Gastrocnemius medialis (tissue), 4 donors: Measurements from ENCODE around the gene LAMB3. TPM values are rescaled to one million over a fixed set of nuclear protein-coding genes. Genes with fewer than 3 reads are reported as not detected.

ENCODE experiments used
- ATAC-seq, 2 donors: fragments of 150-250 bp; one replicate each; pipeline ENCODE4 v1.9.1; 2016
- DNase-seq, 2 donors: peaks; one replicate each; pipeline ENCODE4 v3.0.0-alpha.2; 2019
- H3K27ac ChIP-seq, 4 donors: fragments of 200-600 bp; sonication (generic); 1 replicate in 1 of 4; 2 replicates in 3 of 4; pipeline ENCODE4 v1.5.1; 2016 to 2018; ENCODE audit warnings: mild to moderate bottlenecking in 2 of 4, moderate library complexity in 1 of 4
- H3K27me3 ChIP-seq, 3 donors: fragments of 200-600 bp; sonication (generic) in 2 of 3; 1 replicate in 1 of 3; 2 replicates in 2 of 3; pipeline versions ENCODE4 v1.5.1 to v1.6.0; 2016 to 2019; ENCODE audit warnings: mild to moderate bottlenecking in 1 of 3, moderate library complexity in 1 of 3
- H3K36me3 ChIP-seq, 2 donors: fragments of 200-600 bp; sonication (generic) in 1 of 2; one replicate each; pipeline ENCODE4 v1.5.1; 2017 to 2018
- H3K4me1 ChIP-seq, 2 donors: fragments of 200-600 bp; sonication (generic) in 1 of 2; one replicate each; pipeline ENCODE4 v1.5.1; 2016 to 2017; ENCODE audit warnings: mild to moderate bottlenecking in 2 of 2
- H3K4me3 ChIP-seq, 4 donors: fragments of 200-600 bp; sonication (generic) in 3 of 4; 1 replicate in 1 of 4; 2 replicates in 3 of 4; pipeline ENCODE4 v1.5.1; 2016 to 2019; ENCODE audit warnings: mild to moderate bottlenecking in 2 of 4
- H3K9me3 ChIP-seq, 3 donors: fragments of 200-600 bp; sonication (generic) in 2 of 3; 1 replicate in 1 of 3; 2 replicates in 2 of 3; pipeline ENCODE4 v1.5.1; 2016 to 2019
- CTCF ChIP-seq, 5 experiments: fragments of 450-650 bp in 3 of 5; fragments of 200-600 bp in 2 of 5; sonication (generic) in 2 of 5; IDR thresholded peaks in 4 of 5; conservative IDR thresholded peaks in 1 of 5; 1 replicate in 4 of 5; 2 replicates in 1 of 5; pipeline ENCODE4 v1.5.1; 2016 to 2019; ENCODE audit warnings: antibody characterized with exemption in 5 of 5, mild to moderate bottlenecking in 3 of 5, moderate library complexity in 3 of 5
- POLR2A ChIP-seq, 2 donors: fragments of 450-650 bp; IDR thresholded peaks; one replicate each; pipeline ENCODE4 v1.6.1; 2017; ENCODE audit warnings: antibody characterized with exemption in 2 of 2, mild to moderate bottlenecking in 2 of 2, moderate library complexity in 2 of 2
- in situ Hi-C, 4 donors: fragments of 200-750 bp; cut with MboI; loops; one replicate each; pipeline versions ENCODE4 v1.15.0 to v1.8.0; 2017; ENCODE audit warnings: low sequenced_read_pairs in 4 of 4
- intact Hi-C: fragments of 100-400 bp; cut with DNase I; formaldehyde crosslinking; loops from one replicate; pipeline ENCODE4 v1.15.1; 2023; ENCODE audit warnings: low total_unique reads
- microRNA-seq, 2 donors: library from miRNA; unstranded; fragments of <30 nt; microRNA quantifications; one replicate each; pipeline ENCODE4, GENCODE V29; 2016; ENCODE audit warnings: borderline replicate concordance in 2 of 2
- total RNA-seq, 4 donors: library from RNA; depleted of rRNA; stranded (reverse); fragments of >200 nt; gene quantifications; one replicate each; pipeline versions ENCODE4 v1.1.0 to v1.2.3, GENCODE V29; 2016

The LAMB3 gene
- total RNA-seq, 4 donors from 2014 or later, result 0.61 to 1.9 (median 0.72) TPM

GRCh38 chr1:209569455-209570207 is 82.6 kb downstream of the LAMB3 start:
- intact Hi-C loops, result no loop called here

GRCh38 chr1:209567698-209568175 is 84.5 kb downstream of the LAMB3 start:
- in situ Hi-C loops (loop anchor here in 1 of 4 donors (10.0 kb wide), 1 partner anchor 57 kb away; no protein-coding TSS in a partner anchor), intact Hi-C loops (no loop called here)
- ATAC-seq, result no peak
- peaks cover 0 to 3% (median 0%) of the 10 kb centered on the region in 3 donors for H3K27me3 ChIP-seq
- no peak overlapping the region for H3K4me3 ChIP-seq
- TF ChIP-seq POLR2A (IDR thresholded peaks at IDR 0.05) (no peak), CTCF (IDR thresholded peaks at IDR 0.05 in 4 of 5, conservative IDR thresholded peaks at IDR 0.05 in 1 of 5) (no peak)
- no peak overlapping the region for H3K27ac ChIP-seq
- no peaks in the 10 kb centered on the region for H3K4me1 ChIP-seq
- H3K9me3 ChIP-seq, result no peaks in the 10 kb centered on the region
- no peaks in the 10 kb centered on the region for H3K36me3 ChIP-seq
- DNase-seq, result no peak

More at GRCh38 chr1:209569455-209570207, 82.6 kb downstream of the LAMB3 start:
- DNase-seq (peak; percentile 32 to 65), ATAC-seq (peak; percentile 38 to 80)
- TF ChIP-seq CTCF (IDR thresholded peaks at IDR 0.05 in 4 of 5, conservative IDR thresholded peaks at IDR 0.05 in 1 of 5) (peak; percentile 45 to 88 (median 65)), POLR2A (IDR thresholded peaks at IDR 0.05) (no peak)
- in situ Hi-C loops, result loop anchor here in 2 of 4 donors (5.0 to 10.0 kb wide), 3 partner anchors 55 to 178 kb away; no protein-coding TSS in a partner anchor
- H3K27ac ChIP-seq, result no peak overlapping the region
- peaks cover 0 to 3% (median 0%) of the 10 kb centered on the region in 3 donors for H3K27me3 ChIP-seq
- H3K36me3 ChIP-seq, result no peaks in the 10 kb centered on the region
- H3K4me3 ChIP-seq, result peak overlapping the region in 1 of 4 donors; percentile 18
- no peaks in the 10 kb centered on the region for H3K9me3 ChIP-seq
- H3K4me1 ChIP-seq, result no peaks in the 10 kb centered on the region

GRCh38 chr1:209565759-209566678 is 86.2 kb downstream of the LAMB3 start:
- no peak for TF ChIP-seq POLR2A (IDR thresholded peaks at IDR 0.05)
- TF ChIP-seq CTCF (IDR thresholded peaks at IDR 0.05 in 4 of 5, conservative IDR thresholded peaks at IDR 0.05 in 1 of 5), result peak; percentile 21 to 67 (median 48)
- no peaks in the 10 kb centered on the region for H3K9me3 ChIP-seq
- H3K4me1 ChIP-seq, result no peaks in the 10 kb centered on the region
- no peak overlapping the region for H3K27ac ChIP-seq
- ATAC-seq (peak; percentile 65 to 73), DNase-seq (peak; percentile 26 to 58)
- H3K36me3 ChIP-seq, result no peaks in the 10 kb centered on the region
- H3K4me3 ChIP-seq, result no peak overlapping the region
- intact Hi-C loops (no loop called here), in situ Hi-C loops (loop anchor here in 1 of 4 donors (10.0 kb wide), 1 partner anchor 59 kb away; no protein-coding TSS in a partner anchor)
- peaks cover 0 to 3% (median 0%) of the 10 kb centered on the region in 3 donors for H3K27me3 ChIP-seq

Small RNAs within 50 kb of the gene (microRNA-seq; reads per million reads assigned to microRNA genes)
- 0 reads per million in 2 donors for gene MIR4260

Other genes starting within 250 kb of the LAMB3 start
- gene CAMK1G, start 68.7 kb downstream of the LAMB3 start, total RNA-seq, result under 1 TPM in 1 of 4 donors, not detected in 3; 0.16 TPM
- 1,000 to 10,000 TPM in 1 of 4 donors, 100 to 1,000 TPM in 1, 10 to 100 TPM in 2; 29.1 to 1,155 (median 83.4) TPM for gene G0S2, start 23.0 kb upstream of the LAMB3 start, total RNA-seq
- 10 to 100 TPM in 1 of 4 donors, 1 to 10 TPM in 3; 3.0 to 16.0 (median 6.8) TPM for gene HSD11B1, start 52.4 kb upstream of the LAMB3 start, total RNA-seq
- gene TRAF3IP3, start 103.6 kb upstream of the LAMB3 start, total RNA-seq, result 1 to 10 TPM in 1 of 4 donors, under 1 TPM in 2, not detected in 1; 0.16 to 1.5 (median 0.35) TPM
- under 1 TPM; 0.38 to 0.82 (median 0.54) TPM for gene C1orf74, start 132.1 kb upstream of the LAMB3 start, total RNA-seq
- gene IRF6, start 153.7 kb upstream of the LAMB3 start, total RNA-seq, result 1 to 10 TPM in 1 of 4 donors, under 1 TPM in 3; 0.31 to 1.7 (median 0.49) TPM
- gene UTP25, start 175.5 kb upstream of the LAMB3 start, total RNA-seq, result 1 to 10 TPM; 3.9 to 4.6 (median 4.2) TPM